ENCODE data around the gene TMEM126A. TPM values are rescaled to one million over a fixed set of nuclear protein-coding genes. Genes with fewer than 3 reads are reported as not detected.

TMEM126A gene
- total RNA-seq, 1 experiment from 2014 or later, result 37.2 TPM

- TF ChIP-seq, protein P1, sequence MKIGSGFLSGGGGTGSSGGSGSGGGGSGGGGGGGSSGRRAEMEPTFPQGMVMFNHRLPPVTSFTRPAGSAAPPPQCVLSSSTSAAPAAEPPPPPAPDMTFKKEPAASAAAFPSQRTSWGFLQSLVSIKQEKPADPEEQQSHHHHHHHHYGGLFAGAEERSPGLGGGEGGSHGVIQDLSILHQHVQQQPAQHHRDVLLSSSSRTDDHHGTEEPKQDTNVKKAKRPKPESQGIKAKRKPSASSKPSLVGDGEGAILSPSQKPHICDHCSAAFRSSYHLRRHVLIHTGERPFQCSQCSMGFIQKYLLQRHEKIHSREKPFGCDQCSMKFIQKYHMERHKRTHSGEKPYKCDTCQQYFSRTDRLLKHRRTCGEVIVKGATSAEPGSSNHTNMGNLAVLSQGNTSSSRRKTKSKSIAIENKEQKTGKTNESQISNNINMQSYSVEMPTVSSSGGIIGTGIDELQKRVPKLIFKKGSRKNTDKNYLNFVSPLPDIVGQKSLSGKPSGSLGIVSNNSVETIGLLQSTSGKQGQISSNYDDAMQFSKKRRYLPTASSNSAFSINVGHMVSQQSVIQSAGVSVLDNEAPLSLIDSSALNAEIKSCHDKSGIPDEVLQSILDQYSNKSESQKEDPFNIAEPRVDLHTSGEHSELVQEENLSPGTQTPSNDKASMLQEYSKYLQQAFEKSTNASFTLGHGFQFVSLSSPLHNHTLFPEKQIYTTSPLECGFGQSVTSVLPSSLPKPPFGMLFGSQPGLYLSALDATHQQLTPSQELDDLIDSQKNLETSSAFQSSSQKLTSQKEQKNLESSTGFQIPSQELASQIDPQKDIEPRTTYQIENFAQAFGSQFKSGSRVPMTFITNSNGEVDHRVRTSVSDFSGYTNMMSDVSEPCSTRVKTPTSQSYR (CRISPR knock-in tag; IDR thresholded peaks at IDR 0.05), result no peak
- TF ChIP-seq, protein P2, sequence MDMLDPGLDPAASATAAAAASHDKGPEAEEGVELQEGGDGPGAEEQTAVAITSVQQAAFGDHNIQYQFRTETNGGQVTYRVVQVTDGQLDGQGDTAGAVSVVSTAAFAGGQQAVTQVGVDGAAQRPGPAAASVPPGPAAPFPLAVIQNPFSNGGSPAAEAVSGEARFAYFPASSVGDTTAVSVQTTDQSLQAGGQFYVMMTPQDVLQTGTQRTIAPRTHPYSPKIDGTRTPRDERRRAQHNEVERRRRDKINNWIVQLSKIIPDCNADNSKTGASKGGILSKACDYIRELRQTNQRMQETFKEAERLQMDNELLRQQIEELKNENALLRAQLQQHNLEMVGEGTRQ (CRISPR knock-in tag; IDR thresholded peaks at IDR 0.05), result peak; percentile 97
- TF ChIP-seq ERG (CRISPR knock-in tag; IDR thresholded peaks at IDR 0.05), result no peak
- peak; percentile 85 for TF ChIP-seq MYBL2 (CRISPR knock-in tag; IDR thresholded peaks at IDR 0.05)
- no peak for TF ChIP-seq MAX (CRISPR knock-in tag; IDR thresholded peaks at IDR 0.05)
- TF ChIP-seq NR2C2 (CRISPR knock-in tag; IDR thresholded peaks at IDR 0.05), result no peak
- peak; percentile 39 for TF ChIP-seq NFYB (CRISPR knock-in tag; conservative IDR thresholded peaks at IDR 0.05; ENCODE audit: low read depth)
- no peak for TF ChIP-seq FOXP4 (CRISPR knock-in tag; IDR thresholded peaks at IDR 0.05)
- TF ChIP-seq USF1 (CRISPR knock-in tag; IDR thresholded peaks at IDR 0.05), result peak; percentile 97
- no peak for TF ChIP-seq AFF4 (CRISPR knock-in tag; IDR thresholded peaks at IDR 0.05; ENCODE audit: borderline replicate concordance)
- TF ChIP-seq, protein P3, sequence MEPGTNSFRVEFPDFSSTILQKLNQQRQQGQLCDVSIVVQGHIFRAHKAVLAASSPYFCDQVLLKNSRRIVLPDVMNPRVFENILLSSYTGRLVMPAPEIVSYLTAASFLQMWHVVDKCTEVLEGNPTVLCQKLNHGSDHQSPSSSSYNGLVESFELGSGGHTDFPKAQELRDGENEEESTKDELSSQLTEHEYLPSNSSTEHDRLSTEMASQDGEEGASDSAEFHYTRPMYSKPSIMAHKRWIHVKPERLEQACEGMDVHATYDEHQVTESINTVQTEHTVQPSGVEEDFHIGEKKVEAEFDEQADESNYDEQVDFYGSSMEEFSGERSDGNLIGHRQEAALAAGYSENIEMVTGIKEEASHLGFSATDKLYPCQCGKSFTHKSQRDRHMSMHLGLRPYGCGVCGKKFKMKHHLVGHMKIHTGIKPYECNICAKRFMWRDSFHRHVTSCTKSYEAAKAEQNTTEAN (CRISPR knock-in tag; IDR thresholded peaks at IDR 0.05), result 0 out of 2 replicates have a peak, but pooled peaks have one; percentile 37
- TF ChIP-seq, protein P4, sequence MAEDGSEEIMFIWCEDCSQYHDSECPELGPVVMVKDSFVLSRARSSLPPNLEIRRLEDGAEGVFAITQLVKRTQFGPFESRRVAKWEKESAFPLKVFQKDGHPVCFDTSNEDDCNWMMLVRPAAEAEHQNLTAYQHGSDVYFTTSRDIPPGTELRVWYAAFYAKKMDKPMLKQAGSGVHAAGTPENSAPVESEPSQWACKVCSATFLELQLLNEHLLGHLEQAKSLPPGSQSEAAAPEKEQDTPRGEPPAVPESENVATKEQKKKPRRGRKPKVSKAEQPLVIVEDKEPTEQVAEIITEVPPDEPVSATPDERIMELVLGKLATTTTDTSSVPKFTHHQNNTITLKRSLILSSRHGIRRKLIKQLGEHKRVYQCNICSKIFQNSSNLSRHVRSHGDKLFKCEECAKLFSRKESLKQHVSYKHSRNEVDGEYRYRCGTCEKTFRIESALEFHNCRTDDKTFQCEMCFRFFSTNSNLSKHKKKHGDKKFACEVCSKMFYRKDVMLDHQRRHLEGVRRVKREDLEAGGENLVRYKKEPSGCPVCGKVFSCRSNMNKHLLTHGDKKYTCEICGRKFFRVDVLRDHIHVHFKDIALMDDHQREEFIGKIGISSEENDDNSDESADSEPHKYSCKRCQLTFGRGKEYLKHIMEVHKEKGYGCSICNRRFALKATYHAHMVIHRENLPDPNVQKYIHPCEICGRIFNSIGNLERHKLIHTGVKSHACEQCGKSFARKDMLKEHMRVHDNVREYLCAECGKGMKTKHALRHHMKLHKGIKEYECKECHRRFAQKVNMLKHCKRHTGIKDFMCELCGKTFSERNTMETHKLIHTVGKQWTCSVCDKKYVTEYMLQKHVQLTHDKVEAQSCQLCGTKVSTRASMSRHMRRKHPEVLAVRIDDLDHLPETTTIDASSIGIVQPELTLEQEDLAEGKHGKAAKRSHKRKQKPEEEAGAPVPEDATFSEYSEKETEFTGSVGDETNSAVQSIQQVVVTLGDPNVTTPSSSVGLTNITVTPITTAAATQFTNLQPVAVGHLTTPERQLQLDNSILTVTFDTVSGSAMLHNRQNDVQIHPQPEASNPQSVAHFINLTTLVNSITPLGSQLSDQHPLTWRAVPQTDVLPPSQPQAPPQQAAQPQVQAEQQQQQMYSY (CRISPR knock-in tag; IDR thresholded peaks at IDR 0.05), result no peak
- peak; percentile 63 for TF ChIP-seq GABPB1 (CRISPR knock-in tag; IDR thresholded peaks at IDR 0.05)
- 0 out of 2 replicates have a peak, but pooled peaks have one; percentile 20 for TF ChIP-seq IRF1 (CRISPR knock-in tag; IDR thresholded peaks at IDR 0.05)
- TF ChIP-seq NR1H2 (CRISPR knock-in tag; IDR thresholded peaks at IDR 0.05), result no peak
- TF ChIP-seq ZNF232 (CRISPR knock-in tag; IDR thresholded peaks at IDR 0.05), result no peak
- no peak for TF ChIP-seq EMX1 (CRISPR knock-in tag; IDR thresholded peaks at IDR 0.05)
- TF ChIP-seq CREM (CRISPR knock-in tag; IDR thresholded peaks at IDR 0.05), result peak; percentile 53; the same call in 1 of the 2 replicates
These were observed 19.6 kb upstream of the TMEM126A start, which contains the start of gene TMEM126B (continued) for GRCh38 chr11:85627998-85628770.
